ENCODE results near the gene SLCO2A1. TPM values are rescaled to one million over a fixed set of nuclear protein-coding genes. Genes with fewer than 3 reads are reported as not detected.

The SLCO2A1 gene
- total and polyA plus RNA-seq, 2 experiments from 2014 or later = 0.22 to 4.8 TPM

DNA sequence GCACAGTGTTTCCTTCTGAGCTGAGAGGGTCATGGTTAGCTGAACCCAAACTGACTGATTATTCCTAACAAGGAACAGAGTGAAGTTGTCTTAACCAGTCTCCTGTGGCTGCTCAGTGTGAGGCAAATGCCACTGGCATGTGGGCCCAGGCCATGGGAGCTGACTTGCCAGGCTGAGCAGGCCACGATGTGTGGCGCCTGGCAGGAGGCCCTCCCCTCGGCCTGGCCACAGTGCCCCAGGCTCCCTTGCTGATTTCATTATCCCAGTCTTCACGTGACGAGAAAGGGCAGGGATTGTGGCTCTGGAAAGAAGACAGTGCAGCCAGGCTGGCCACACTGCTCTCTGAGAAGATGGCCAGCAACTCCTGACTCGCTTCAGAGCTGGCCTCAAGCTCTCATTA, 58.8 kb downstream of the SLCO2A1 start:
- in situ Hi-C loops (cut with MboI) = no loop called here
- TF ChIP-seq EZH2phosphoT487 (IDR thresholded peaks at IDR 0.05; ENCODE audit: insufficient read depth, low read depth) (no peak), EZH2 (IDR thresholded peaks at IDR 0.05; ENCODE audit: insufficient read depth, poor library complexity, severe bottlenecking) (no peak)
- no peaks in the 10 kb centered on the region for H3K9me3 ChIP-seq (ENCODE audit: low read depth)
- H3K27me3 ChIP-seq (replicated peaks; ENCODE audit: insufficient read depth) = no peaks in the 10 kb centered on the region
- H3K4me3 ChIP-seq = no peak overlapping the region
- H3K9me2 ChIP-seq (ENCODE audit: insufficient read depth) = no peaks in the 10 kb centered on the region
- no peak overlapping the region for H3K9ac ChIP-seq
- H2AFZ ChIP-seq = no peak overlapping the region
- no peak overlapping the region for H3K4me2 ChIP-seq (ENCODE audit: unreplicated experiment)
- no peaks in the 10 kb centered on the region for H4K20me1 ChIP-seq (ENCODE audit: insufficient read depth)
- DNase-seq = no peak
- no peak overlapping the region for H3K27ac ChIP-seq
- WGBS, 2 experiments (ENCODE audit: low coverage in 1 of 2, low lambda C conversion rate in 2 of 2, missing lambda C conversion rate in 2 of 2) = 63 to 71% methylated on average over 6 of the region's 6 CpGs
- no peaks in the 10 kb centered on the region for H3F3A ChIP-seq (ENCODE audit: insufficient read depth)
- H3K4me1 ChIP-seq (ENCODE audit: insufficient read depth) = no peaks in the 10 kb centered on the region
- H3K36me3 ChIP-seq (ENCODE audit: low read depth) = no peaks in the 10 kb centered on the region
- no peaks in the 10 kb centered on the region for H3K79me2 ChIP-seq (ENCODE audit: insufficient read depth)

DNA sequence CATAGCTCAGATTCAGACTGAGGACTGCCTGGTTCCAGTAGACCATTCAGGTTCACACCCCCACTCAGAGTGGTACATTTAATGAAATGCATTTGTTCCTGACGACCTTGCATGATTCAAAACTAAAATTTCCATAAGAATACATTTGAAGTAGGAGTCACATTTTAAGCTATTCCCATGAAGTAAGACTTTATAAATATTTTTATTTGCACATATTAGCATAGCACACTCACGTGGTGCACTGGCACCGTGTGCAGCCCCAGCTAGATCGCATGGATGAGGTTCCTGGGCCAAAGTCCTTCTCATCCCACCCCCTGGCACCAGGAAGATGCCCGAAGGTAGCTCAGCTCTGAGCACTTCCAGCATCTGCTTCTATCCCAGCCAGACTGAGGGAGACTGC, 59.4 kb downstream of the SLCO2A1 start:
- Histone ChIP-seq H3K36me3 (ENCODE audit: low read depth) (no peaks in the 10 kb centered on the region), H3K4me2 (ENCODE audit: unreplicated experiment) (no peak overlapping the region), H3K9me3 (ENCODE audit: low read depth) (no peaks in the 10 kb centered on the region), H3K79me2 (ENCODE audit: insufficient read depth) (no peaks in the 10 kb centered on the region), H3F3A (ENCODE audit: insufficient read depth) (no peaks in the 10 kb centered on the region), H4K20me1 (ENCODE audit: insufficient read depth) (no peaks in the 10 kb centered on the region), H3K9ac (no peak overlapping the region), H3K4me3 (no peak overlapping the region), H2AFZ (no peak overlapping the region), H3K4me1 (ENCODE audit: insufficient read depth) (peaks cover 3% of the 10 kb centered on the region; the same call in 1 of the 2 replicates), H3K27ac (no peak overlapping the region), H3K27me3 (replicated peaks; ENCODE audit: insufficient read depth) (no peaks in the 10 kb centered on the region), H3K9me2 (ENCODE audit: insufficient read depth) (no peaks in the 10 kb centered on the region)
- TF ChIP-seq EZH2 (IDR thresholded peaks at IDR 0.05; ENCODE audit: insufficient read depth, poor library complexity, severe bottlenecking) = no peak
- TF ChIP-seq EZH2phosphoT487 (IDR thresholded peaks at IDR 0.05; ENCODE audit: insufficient read depth, low read depth) = no peak
- in situ Hi-C loops (cut with MboI) = no loop called here
- WGBS, 2 experiments (ENCODE audit: low coverage in 1 of 2, low lambda C conversion rate in 2 of 2, missing lambda C conversion rate in 2 of 2) = 88 to 89% methylated on average over 5 of the region's 5 CpGs
- no peak for DNase-seq

DNA sequence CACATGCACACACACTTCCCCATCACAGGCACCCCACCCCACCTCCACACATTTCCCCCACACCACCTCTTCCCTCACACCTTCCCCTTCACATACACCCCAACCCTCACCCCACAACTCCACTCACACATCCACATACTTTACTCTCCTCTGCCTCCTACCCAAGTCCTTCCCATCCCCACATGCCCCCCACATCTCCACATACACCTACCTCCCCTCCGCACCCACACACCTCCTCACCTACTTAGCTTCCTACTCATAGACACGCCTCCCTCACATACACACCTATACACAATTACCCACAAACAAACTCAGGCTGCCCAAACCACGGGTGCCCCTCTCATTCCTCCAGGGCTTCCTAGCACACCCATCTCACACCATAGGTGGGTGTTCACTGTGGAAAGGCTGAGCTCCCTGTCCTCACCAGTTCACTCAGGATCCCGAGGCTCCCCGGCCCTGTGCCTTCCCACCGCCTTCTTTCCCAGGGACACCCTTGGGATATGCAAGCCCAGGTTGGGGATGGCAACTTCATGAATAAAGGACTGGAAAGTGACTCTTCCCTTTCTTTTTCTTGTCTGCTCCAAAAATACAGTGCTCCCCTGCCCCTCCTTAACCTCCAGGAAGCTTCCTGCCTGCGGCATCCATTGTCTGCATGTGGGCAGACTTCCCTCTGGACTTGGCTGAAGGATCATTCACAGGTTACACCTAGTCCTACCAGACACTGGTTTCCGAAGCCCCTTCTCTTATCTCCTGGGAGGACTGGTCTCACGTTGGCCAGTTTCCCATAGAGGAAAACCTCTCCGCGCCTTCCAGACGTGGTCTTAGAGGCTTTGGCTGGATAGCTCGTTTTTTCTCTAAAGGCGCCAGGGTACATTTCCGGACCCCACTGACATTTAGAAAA, 61.5 kb downstream of the SLCO2A1 start:
- Histone ChIP-seq H3K9me2 (ENCODE audit: insufficient read depth) (no peaks in the 10 kb centered on the region), H3F3A (ENCODE audit: insufficient read depth) (no peaks in the 10 kb centered on the region; the same call in none of the 2 replicates), H4K20me1 (ENCODE audit: insufficient read depth) (no peaks in the 10 kb centered on the region), H3K36me3 (ENCODE audit: low read depth) (no peaks in the 10 kb centered on the region), H3K9ac (no peak overlapping the region), H3K27ac (no peak overlapping the region), H3K4me3 (no peak overlapping the region), H3K4me2 (ENCODE audit: unreplicated experiment) (no peak overlapping the region), H2AFZ (no peak overlapping the region), H3K9me3 (ENCODE audit: low read depth) (no peaks in the 10 kb centered on the region), H3K4me1 (ENCODE audit: insufficient read depth) (peaks cover 21% of the 10 kb centered on the region), H3K27me3 (replicated peaks; ENCODE audit: insufficient read depth) (no peaks in the 10 kb centered on the region), H3K79me2 (ENCODE audit: insufficient read depth) (no peaks in the 10 kb centered on the region)
- WGBS, 2 experiments (ENCODE audit: low coverage in 1 of 2, low lambda C conversion rate in 2 of 2, missing lambda C conversion rate in 2 of 2) = 89 to 92% methylated on average over 15 of the region's 15 CpGs
- in situ Hi-C loops (cut with MboI) = no loop called here
- no peak for DNase-seq
- no peak for TF ChIP-seq EZH2 (IDR thresholded peaks at IDR 0.05; ENCODE audit: insufficient read depth, poor library complexity, severe bottlenecking)
- TF ChIP-seq EZH2phosphoT487 (IDR thresholded peaks at IDR 0.05; ENCODE audit: insufficient read depth, low read depth) = no peak

DNA sequence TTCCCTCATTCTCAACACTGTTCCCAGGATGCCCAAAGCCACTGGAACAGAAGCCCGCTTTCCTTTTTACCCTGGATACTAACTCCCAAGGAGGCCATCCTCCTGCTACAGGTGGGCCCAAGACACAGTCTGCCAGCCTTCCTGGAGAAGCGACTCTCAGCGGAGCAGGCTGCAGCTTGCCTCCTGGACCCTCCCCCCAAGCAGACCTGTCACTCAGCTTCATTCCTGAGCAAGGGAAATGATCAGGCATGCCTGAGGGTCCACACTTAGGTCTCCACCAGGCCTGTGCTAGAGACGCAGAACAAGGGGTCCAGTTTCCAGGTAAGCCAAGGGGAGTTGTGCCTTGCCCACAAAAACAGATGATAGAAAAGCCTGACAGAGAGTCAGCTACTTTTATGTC, 62.8 kb downstream of the SLCO2A1 start:
- Histone ChIP-seq H3K9me2 (ENCODE audit: insufficient read depth) (no peaks in the 10 kb centered on the region), H3K9me3 (ENCODE audit: low read depth) (no peaks in the 10 kb centered on the region), H3K79me2 (ENCODE audit: insufficient read depth) (no peaks in the 10 kb centered on the region), H3F3A (ENCODE audit: insufficient read depth) (no peaks in the 10 kb centered on the region; the same call in none of the 2 replicates), H3K27ac (no peak overlapping the region), H3K36me3 (ENCODE audit: low read depth) (no peaks in the 10 kb centered on the region), H3K27me3 (replicated peaks; ENCODE audit: insufficient read depth) (no peaks in the 10 kb centered on the region), H2AFZ (no peak overlapping the region), H3K4me3 (no peak overlapping the region), H4K20me1 (ENCODE audit: insufficient read depth) (no peaks in the 10 kb centered on the region), H3K9ac (no peak overlapping the region), H3K4me2 (ENCODE audit: unreplicated experiment) (no peak overlapping the region), H3K4me1 (ENCODE audit: insufficient read depth) (peaks cover 32% of the 10 kb centered on the region)
- in situ Hi-C loops (cut with MboI) = no loop called here
- no peak for DNase-seq
- no peak for TF ChIP-seq EZH2 (IDR thresholded peaks at IDR 0.05; ENCODE audit: insufficient read depth, poor library complexity, severe bottlenecking)
- TF ChIP-seq EZH2phosphoT487 (IDR thresholded peaks at IDR 0.05; ENCODE audit: insufficient read depth, low read depth) = no peak
- 100% methylated on average over 4 of the region's 4 CpGs for WGBS, 2 experiments (ENCODE audit: low coverage in 1 of 2, low lambda C conversion rate in 2 of 2, missing lambda C conversion rate in 2 of 2)

Data from GM23248 (cell line).